ENCODE measurements around the gene GRIN3B.

Gene GRIN3B

DNA sequence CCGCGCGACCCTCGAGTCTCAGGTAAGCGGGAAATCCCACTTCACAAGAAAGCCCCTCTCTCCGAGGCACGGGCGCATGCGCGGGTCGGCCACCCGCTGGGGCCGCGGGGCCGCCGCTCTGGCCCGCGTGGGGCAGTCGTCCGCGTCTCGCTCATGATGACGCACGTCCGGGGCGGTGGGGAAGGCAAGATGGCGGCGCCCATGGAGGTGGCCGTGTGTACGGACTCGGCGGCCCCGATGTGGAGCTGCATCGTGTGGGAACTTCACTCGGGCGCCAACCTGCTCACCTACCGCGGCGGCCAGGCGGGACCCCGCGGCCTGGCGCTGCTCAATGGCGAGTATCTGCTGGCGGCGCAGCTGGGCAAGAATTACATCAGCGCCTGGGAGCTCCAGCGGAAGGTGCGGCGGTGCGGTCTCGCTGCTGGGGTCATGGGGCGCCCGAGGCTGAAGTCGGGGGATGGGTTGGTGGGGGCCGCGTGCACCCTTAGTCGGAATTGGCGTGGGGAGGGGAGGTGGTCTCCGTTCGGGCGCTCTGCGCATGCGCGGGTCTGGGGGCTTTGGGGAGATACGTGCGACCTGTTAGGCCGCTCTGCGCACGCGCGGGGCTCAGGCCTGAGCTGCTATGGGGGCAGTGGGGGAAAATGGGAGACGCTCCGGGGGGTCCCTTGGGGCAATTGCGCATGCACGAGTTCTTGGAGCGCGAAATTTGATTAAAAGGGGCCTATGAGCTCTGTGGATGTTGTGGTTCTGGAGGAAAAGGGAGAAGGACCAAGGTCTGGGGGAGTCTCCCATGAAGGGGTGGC is 15.9 kb upstream of the GRIN3B start, which contains the start of gene WDR18:
WDR18 (plus strand) TSS at position 181 of the 803 bp plus-strand sequence; CDS start at position 190, 9 bp downstream.
- TF ChIP-seq CTCF (IDR thresholded peaks at IDR 0.05): peak; percentile 77
- no peaks in the 10 kb centered on the region for H3K27me3 ChIP-seq
- no peaks in the 10 kb centered on the region for H3K36me3 ChIP-seq
- no peaks in the 10 kb centered on the region for H3K9me3 ChIP-seq
- H3K27ac ChIP-seq: peak within 1 kb of the TSS; percentile 51
- H3K4me1 ChIP-seq (ENCODE audit: control insufficient read depth in 1 of 2, insufficient read depth in 1 of 2, low read depth in 1 of 2, low read length in 1 of 2): peaks cover 22 to 24% of the 10 kb centered on the region in 2 experiments
- peak within 1 kb of the TSS; percentile 72 to 76 for H3K4me3 ChIP-seq (ENCODE audit: low read depth in 1 of 2, low read length in 1 of 2)

- no peak for TF ChIP-seq CTCF (IDR thresholded peaks at IDR 0.05)
- Histone ChIP-seq H3K36me3 (no peaks in the 10 kb centered on the region), H3K27me3 (no peaks in the 10 kb centered on the region), H3K4me3 (ENCODE audit: low read depth in 1 of 2, low read length in 1 of 2) (no peak overlapping the region), H3K27ac (no peak overlapping the region), H3K4me1 (ENCODE audit: control insufficient read depth in 1 of 2, insufficient read depth in 1 of 2, low read depth in 1 of 2, low read length in 1 of 2) (peaks cover 22 to 24% of the 10 kb centered on the region in 2 experiments), H3K9me3 (no peaks in the 10 kb centered on the region)
Measured at GRCh38 chr19:986083-986482, 14.1 kb upstream of the GRIN3B start.

DNA sequence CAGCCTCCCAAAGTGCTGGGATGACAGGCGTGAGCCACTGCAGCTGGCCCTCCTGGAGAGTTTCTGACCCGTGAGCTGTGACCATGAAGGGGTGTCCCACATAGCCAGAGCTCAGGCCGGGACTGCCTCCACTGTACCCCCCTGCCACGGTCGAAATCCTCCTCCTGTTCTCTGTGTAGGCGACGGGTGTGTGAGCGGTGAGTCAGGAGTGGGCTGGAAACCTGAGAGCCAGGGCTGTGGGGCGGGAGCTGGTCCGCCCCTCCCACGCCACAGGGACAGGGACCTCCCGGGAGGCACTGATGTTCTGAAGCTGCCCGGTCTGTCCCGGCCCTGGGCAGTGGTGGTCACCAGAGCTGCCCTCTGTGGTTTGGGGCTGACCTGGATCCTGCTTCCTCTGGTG is 12.1 kb upstream of the GRIN3B start:
- H3K36me3 ChIP-seq: no peaks in the 10 kb centered on the region
- no peak for TF ChIP-seq CTCF (IDR thresholded peaks at IDR 0.05)
- H3K4me1 ChIP-seq (ENCODE audit: control insufficient read depth in 1 of 2, insufficient read depth in 1 of 2, low read depth in 1 of 2, low read length in 1 of 2): peaks cover 15 to 16% of the 10 kb centered on the region in 2 experiments
- H3K27me3 ChIP-seq: no peaks in the 10 kb centered on the region
- no peak overlapping the region for H3K4me3 ChIP-seq (ENCODE audit: low read depth in 1 of 2, low read length in 1 of 2)
- no peaks in the 10 kb centered on the region for H3K9me3 ChIP-seq
- H3K27ac ChIP-seq: no peak overlapping the region

- H3K27me3 ChIP-seq: no peaks in the 10 kb centered on the region
- no peak overlapping the region for H3K4me3 ChIP-seq (ENCODE audit: low read depth in 1 of 2, low read length in 1 of 2)
- peaks cover 13% of the 10 kb centered on the region in 2 experiments for H3K4me1 ChIP-seq (ENCODE audit: control insufficient read depth in 1 of 2, insufficient read depth in 1 of 2, low read depth in 1 of 2, low read length in 1 of 2)
- no peaks in the 10 kb centered on the region for H3K9me3 ChIP-seq
- no peak overlapping the region for H3K27ac ChIP-seq
- H3K36me3 ChIP-seq: no peaks in the 10 kb centered on the region
- no peak for TF ChIP-seq CTCF (IDR thresholded peaks at IDR 0.05)
Measured at GRCh38 chr19:988510-988909, 11.7 kb upstream of the GRIN3B start.

GRCh38 chr19:989381-990081 is 10.7 kb upstream of the GRIN3B start:
- Histone ChIP-seq H3K4me1 (ENCODE audit: control insufficient read depth in 1 of 2, insufficient read depth in 1 of 2, low read depth in 1 of 2, low read length in 1 of 2) (peaks cover 2 to 4% of the 10 kb centered on the region in 2 experiments), H3K27ac (no peak overlapping the region), H3K36me3 (no peaks in the 10 kb centered on the region), H3K4me3 (ENCODE audit: low read depth in 1 of 2, low read length in 1 of 2) (no peak overlapping the region), H3K27me3 (no peaks in the 10 kb centered on the region), H3K9me3 (no peaks in the 10 kb centered on the region)
- no peak for TF ChIP-seq CTCF (IDR thresholded peaks at IDR 0.05)
